ENCODE data around the gene INS.

INS gene

GRCh38 chr11:2116680-2117079 is 44.3 kb downstream of the INS start:
- TF ChIP-seq, protein P1, sequence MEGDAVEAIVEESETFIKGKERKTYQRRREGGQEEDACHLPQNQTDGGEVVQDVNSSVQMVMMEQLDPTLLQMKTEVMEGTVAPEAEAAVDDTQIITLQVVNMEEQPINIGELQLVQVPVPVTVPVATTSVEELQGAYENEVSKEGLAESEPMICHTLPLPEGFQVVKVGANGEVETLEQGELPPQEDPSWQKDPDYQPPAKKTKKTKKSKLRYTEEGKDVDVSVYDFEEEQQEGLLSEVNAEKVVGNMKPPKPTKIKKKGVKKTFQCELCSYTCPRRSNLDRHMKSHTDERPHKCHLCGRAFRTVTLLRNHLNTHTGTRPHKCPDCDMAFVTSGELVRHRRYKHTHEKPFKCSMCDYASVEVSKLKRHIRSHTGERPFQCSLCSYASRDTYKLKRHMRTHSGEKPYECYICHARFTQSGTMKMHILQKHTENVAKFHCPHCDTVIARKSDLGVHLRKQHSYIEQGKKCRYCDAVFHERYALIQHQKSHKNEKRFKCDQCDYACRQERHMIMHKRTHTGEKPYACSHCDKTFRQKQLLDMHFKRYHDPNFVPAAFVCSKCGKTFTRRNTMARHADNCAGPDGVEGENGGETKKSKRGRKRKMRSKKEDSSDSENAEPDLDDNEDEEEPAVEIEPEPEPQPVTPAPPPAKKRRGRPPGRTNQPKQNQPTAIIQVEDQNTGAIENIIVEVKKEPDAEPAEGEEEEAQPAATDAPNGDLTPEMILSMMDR (IDR thresholded peaks at IDR 0.05; ENCODE audit: low read depth, low read length), result no peak
- no peak overlapping the region for H3K4me3 ChIP-seq (ENCODE audit: low read depth, low read length)

DNA sequence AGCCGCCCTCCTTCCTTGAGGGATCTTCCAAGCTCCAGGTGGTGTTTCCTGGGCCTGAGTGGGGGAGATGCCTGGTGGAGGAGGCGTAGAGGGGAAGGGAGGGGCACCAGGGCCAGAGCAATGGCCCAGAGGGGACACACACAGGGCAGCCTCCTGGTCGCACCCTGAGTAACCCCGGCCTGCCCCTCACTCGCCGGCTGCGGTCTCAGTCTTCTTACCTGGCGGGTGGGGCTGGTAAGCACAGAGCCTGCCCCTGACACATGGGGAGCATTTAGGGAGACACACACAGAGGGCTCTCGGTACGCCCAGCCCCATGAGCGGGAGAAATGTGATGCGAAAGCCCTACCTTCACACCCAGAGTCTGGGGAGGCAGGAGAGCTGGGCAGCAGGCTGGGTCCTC is 45.7 kb downstream of the INS start:
- TF ChIP-seq, protein P1 (IDR thresholded peaks at IDR 0.05; ENCODE audit: low read depth, low read length), result no peak
- no peak overlapping the region for H3K4me3 ChIP-seq (ENCODE audit: low read depth, low read length)

- TF ChIP-seq, protein P1 (IDR thresholded peaks at IDR 0.05; ENCODE audit: low read depth, low read length), result no peak
Measured at GRCh38 chr11:2114430-2115241, 46.4 kb downstream of the INS start.

GRCh38 chr11:2113776-2114175 is 47.2 kb downstream of the INS start:
- H3K4me3 ChIP-seq (ENCODE audit: low read depth, low read length), result no peak overlapping the region
- TF ChIP-seq, protein P1 (IDR thresholded peaks at IDR 0.05; ENCODE audit: low read depth, low read length), result no peak

More at GRCh38 chr11:2114430-2115241, 46.4 kb downstream of the INS start:
- H3K4me3 ChIP-seq (ENCODE audit: low read depth, low read length), result no peak overlapping the region

DNA sequence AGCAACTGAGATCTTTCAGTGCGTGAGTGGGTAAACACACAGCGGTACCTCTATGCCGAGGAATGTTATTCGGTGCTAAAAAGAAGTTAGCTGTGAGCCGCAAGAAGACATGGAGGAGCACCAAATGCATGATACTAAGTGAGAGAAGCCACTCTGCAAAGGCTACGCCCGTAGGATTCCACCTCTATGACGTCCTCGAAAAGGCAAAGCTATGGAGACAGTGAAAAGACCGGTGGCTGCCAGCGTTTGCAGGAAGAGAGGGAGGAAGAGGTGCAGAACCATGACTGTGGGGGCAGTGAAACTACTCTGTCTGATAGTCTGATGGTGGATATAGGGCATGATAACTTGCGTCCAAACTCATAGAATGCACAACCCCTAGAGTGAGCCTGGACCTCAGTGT is 50.5 kb downstream of the INS start:
- H3K4me3 ChIP-seq (ENCODE audit: low read depth, low read length), result no peak overlapping the region
- TF ChIP-seq, protein P1 (IDR thresholded peaks at IDR 0.05; ENCODE audit: low read depth, low read length), result no peak

Measured in WI38 (cell line).